ENCODE results near the gene FAM187B.

GRCh38 chr19:35253316-35254286, 25.1 kb upstream of the FAM187B start:
- TF ChIP-seq CTCF (IDR thresholded peaks at IDR 0.05; ENCODE audit: insufficient read depth, low read depth, low read length) (no peak), EZH2 (IDR thresholded peaks at IDR 0.05; ENCODE audit: insufficient read depth, low read length) (no peak)

All from astrocyte (in vitro differentiated cells and primary cell).